Cardiac muscle cell (in vitro differentiated cells and primary cell): ENCODE data around the gene RPL10A. TPM values are rescaled to one million over a fixed set of nuclear protein-coding genes. Genes with fewer than 3 reads are reported as not detected.
A peak's percentile ranks its signal among the peaks of the same experiment; 100 is the strongest.

Experiments used
- DNase-seq, 2 donors: peaks; one replicate each; pipeline versions ENCODE4 v3.0.0 to v3.0.0-alpha.2; 2010 to 2017; ENCODE audit warnings: low read depth in 1 of 2, low spot score in 1 of 2
- H3K27ac ChIP-seq: fragments of 200-600 bp; sonication (generic); 2 replicates; pipeline ENCODE4 v1.5.1; 2016
- H3K27me3 ChIP-seq: fragments of 200-600 bp; sonication (generic); 2 replicates; pipeline ENCODE4 v1.6.0; 2016; ENCODE audit warnings: control low read depth
- H3K36me3 ChIP-seq: fragments of 200-600 bp; sonication (generic); 2 replicates; pipeline ENCODE4 v1.5.1; 2016; ENCODE audit warnings: control low read depth
- H3K4me1 ChIP-seq: fragments of 200-600 bp; sonication (generic); 2 replicates; pipeline ENCODE4 v1.8.1; 2017; ENCODE audit warnings: low read depth, mild to moderate bottlenecking, mixed run types
- H3K4me3 ChIP-seq: fragments of 200-600 bp; sonication (generic); 2 replicates; pipeline ENCODE4 v1.5.1; 2016; ENCODE audit warnings: mild to moderate bottlenecking
- H3K9me3 ChIP-seq: fragments of 200-600 bp; sonication (generic); 2 replicates; pipeline ENCODE4 v1.5.1; 2017; ENCODE audit warnings: low read depth, mild to moderate bottlenecking, control low read depth
- polyA plus RNA-seq: library from polyadenylated mRNA; unstranded; fragments of >200 nt; fragmentation: Nextera tagmentation; extraction: Ambion mirVana; gene quantifications from 2 replicates; pipeline ENCODE4 v1.2.1, GENCODE V29; 2016
- total RNA-seq: library from RNA; depleted of rRNA; stranded (reverse); fragments of >200 nt; gene quantifications from 2 replicates; pipeline ENCODE4 v1.2.3, GENCODE V29; 2016
- TF ChIP-seq, protein P1 (sequence below): IDR thresholded peaks from 2 replicates; pipeline ENCODE4 v1.5.1; 2012; ENCODE audit warnings: low read depth, mild to moderate bottlenecking, low read length

The RPL10A gene
- total and polyA plus RNA-seq, 2 experiments from 2014 or later = 390 to 1,095 TPM

- Histone ChIP-seq H3K9me3 (no peaks in the 10 kb centered on the region), H3K4me3 (peak overlapping the region; percentile 63), H3K27me3 (no peaks in the 10 kb centered on the region), H3K4me1 (peaks cover 25% of the 10 kb centered on the region), H3K27ac (peak overlapping the region; percentile 88), H3K36me3 (no peaks in the 10 kb centered on the region)
- no peak for DNase-seq
- TF ChIP-seq, protein P1, sequence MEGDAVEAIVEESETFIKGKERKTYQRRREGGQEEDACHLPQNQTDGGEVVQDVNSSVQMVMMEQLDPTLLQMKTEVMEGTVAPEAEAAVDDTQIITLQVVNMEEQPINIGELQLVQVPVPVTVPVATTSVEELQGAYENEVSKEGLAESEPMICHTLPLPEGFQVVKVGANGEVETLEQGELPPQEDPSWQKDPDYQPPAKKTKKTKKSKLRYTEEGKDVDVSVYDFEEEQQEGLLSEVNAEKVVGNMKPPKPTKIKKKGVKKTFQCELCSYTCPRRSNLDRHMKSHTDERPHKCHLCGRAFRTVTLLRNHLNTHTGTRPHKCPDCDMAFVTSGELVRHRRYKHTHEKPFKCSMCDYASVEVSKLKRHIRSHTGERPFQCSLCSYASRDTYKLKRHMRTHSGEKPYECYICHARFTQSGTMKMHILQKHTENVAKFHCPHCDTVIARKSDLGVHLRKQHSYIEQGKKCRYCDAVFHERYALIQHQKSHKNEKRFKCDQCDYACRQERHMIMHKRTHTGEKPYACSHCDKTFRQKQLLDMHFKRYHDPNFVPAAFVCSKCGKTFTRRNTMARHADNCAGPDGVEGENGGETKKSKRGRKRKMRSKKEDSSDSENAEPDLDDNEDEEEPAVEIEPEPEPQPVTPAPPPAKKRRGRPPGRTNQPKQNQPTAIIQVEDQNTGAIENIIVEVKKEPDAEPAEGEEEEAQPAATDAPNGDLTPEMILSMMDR = no peak
These were observed 30.3 kb downstream of the RPL10A start for GRCh38 chr6:35498422-35499067.

DNA sequence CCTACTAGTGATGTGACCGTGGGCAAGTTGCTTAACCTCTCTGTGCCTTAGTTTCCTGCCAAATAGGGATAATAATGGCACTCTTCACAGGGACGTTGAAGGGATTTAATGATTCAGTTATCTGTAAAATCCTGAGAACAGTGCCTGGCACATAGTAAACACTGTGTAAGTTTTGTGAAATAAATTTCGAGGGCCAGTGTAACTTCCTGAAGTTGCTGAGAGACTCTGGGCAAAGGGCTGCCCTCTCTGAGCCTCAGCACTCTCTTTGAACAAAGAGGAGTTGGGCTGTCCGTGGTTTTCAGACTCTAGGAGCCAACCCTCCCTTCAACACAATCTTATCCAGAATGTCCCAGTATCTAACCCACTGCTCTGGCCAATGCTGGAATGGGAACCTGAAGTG is 31.2 kb downstream of the RPL10A start:
- no peaks in the 10 kb centered on the region for H3K36me3 ChIP-seq
- no peaks in the 10 kb centered on the region for H3K9me3 ChIP-seq
- no peaks in the 10 kb centered on the region for H3K27me3 ChIP-seq
- DNase-seq = no peak
- no peak overlapping the region for H3K4me3 ChIP-seq
- TF ChIP-seq, protein P1 = no peak
- no peak overlapping the region for H3K27ac ChIP-seq
- peaks cover 21% of the 10 kb centered on the region for H3K4me1 ChIP-seq

DNA sequence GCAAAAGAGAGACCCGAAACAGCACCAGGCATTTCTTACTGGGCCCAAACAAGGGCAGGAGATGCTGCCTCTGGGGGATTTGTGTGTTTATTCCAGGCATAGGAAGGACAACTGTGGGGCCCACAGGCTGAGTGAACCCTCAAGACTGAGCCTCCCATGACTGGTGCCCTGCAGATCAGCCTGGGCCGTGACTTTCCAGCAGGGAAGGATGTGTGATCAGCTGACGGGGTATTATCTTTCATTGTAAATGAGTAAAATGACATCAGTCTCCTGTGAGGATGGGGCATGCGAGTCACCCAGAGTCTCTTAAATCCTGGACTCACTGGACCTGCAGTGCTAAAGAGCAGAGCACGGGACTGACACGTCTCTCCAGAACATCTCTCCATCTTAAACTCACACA is 32.6 kb downstream of the RPL10A start:
- no peak overlapping the region for H3K27ac ChIP-seq
- no peaks in the 10 kb centered on the region for H3K36me3 ChIP-seq
- no peak for DNase-seq
- H3K4me1 ChIP-seq = peaks cover 12% of the 10 kb centered on the region
- no peaks in the 10 kb centered on the region for H3K9me3 ChIP-seq
- TF ChIP-seq, protein P1 = no peak
- no peak overlapping the region for H3K4me3 ChIP-seq
- no peaks in the 10 kb centered on the region for H3K27me3 ChIP-seq

GRCh38 chr6:35501784-35502183 is 33.6 kb downstream of the RPL10A start:
- no peaks in the 10 kb centered on the region for H3K36me3 ChIP-seq
- H3K9me3 ChIP-seq = no peaks in the 10 kb centered on the region
- no peak overlapping the region for H3K27ac ChIP-seq
- TF ChIP-seq, protein P1 = no peak
- no peaks in the 10 kb centered on the region for H3K27me3 ChIP-seq
- no peak for DNase-seq
- no peak overlapping the region for H3K4me3 ChIP-seq
- peaks cover 12% of the 10 kb centered on the region for H3K4me1 ChIP-seq

DNA sequence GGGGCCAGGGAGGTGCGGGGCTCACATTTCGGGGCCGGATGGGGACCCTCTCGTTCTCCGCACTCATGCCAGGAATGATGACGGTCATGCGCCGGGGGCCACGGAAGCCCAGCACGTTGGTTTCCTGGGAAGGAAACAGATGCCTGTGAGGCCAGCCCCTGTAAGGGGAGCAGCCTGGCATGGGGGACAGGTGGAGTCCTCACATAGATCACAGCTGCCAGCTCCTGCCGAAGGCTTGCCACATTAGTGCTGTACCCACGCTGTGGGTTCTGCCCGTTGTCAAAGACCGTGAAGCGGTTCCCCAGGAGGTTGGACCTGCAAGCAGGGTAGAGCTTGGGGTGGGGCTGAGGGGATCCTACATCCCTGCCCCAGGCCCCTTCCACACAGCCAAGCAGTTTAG is 35.3 kb downstream of the RPL10A start:
- DNase-seq = no peak
- TF ChIP-seq, protein P1 = no peak
- Histone ChIP-seq H3K27me3 (no peaks in the 10 kb centered on the region), H3K27ac (no peak overlapping the region), H3K4me3 (no peak overlapping the region), H3K4me1 (peaks cover 4% of the 10 kb centered on the region), H3K36me3 (no peaks in the 10 kb centered on the region), H3K9me3 (no peaks in the 10 kb centered on the region)
